Naive thymus-derived CD8-positive, alpha-beta T cell (primary cell): ENCODE data around the gene MRPL40. TPM values are rescaled to one million over a fixed set of nuclear protein-coding genes. Genes with fewer than 3 reads are reported as not detected.

Experiments used
- ATAC-seq, 2 donors: fragments of 150-1000 bp; cut with Tn5 transposase in 1 of 2; sonication (Bioruptor Pico), chemical (Tn5 transposase) in 1 of 2; 1 replicate in 1 of 2; 2 replicates in 1 of 2; pipeline ENCODE4 v1.10.0; 2021; ENCODE audit warnings: mild to moderate bottlenecking in 2 of 2, moderate library complexity in 2 of 2
- POLR2A ChIA-PET: fragments of 350-600 bp; sonication (Branson Sonifier 250); formaldehyde crosslinking; loops from one replicate; lab custom pipeline; 2021; ENCODE audit warnings: antibody characterized with exemption; lab: Charles Lee
- DNase-seq, 10 donors: peaks; one replicate each; pipeline versions ENCODE4 v3.0.0 to v3.0.0-alpha.2; 2020 to 2022
- H3K27ac Mint-ChIP-seq, 10 donors: one replicate each; pipeline ENCODE4 v1.8.0; 2020 to 2022; ENCODE audit warnings: mild to moderate bottlenecking in 10 of 10, mixed read lengths in 10 of 10, moderate library complexity in 4 of 10, inconsistent platforms in 1 of 10
- H3K27me3 Mint-ChIP-seq, 5 donors: one replicate each; pipeline ENCODE4 v1.8.0; 2021 to 2022; ENCODE audit warnings: mixed read lengths in 5 of 5
- H3K36me3 Mint-ChIP-seq, 3 donors: one replicate each; pipeline ENCODE4 v1.8.0; 2020 to 2022; ENCODE audit warnings: mixed read lengths in 3 of 3, mild to moderate bottlenecking in 2 of 3, inconsistent platforms in 1 of 3
- H3K4me1 Mint-ChIP-seq, 4 donors: one replicate each; pipeline ENCODE4 v1.8.0; 2021 to 2022; ENCODE audit warnings: mixed read lengths in 4 of 4
- H3K4me3 Mint-ChIP-seq, 10 donors: one replicate each; pipeline ENCODE4 v1.8.0; 2020 to 2022; ENCODE audit warnings: mild to moderate bottlenecking in 10 of 10, mixed read lengths in 10 of 10, moderate library complexity in 6 of 10, inconsistent platforms in 1 of 10
- H3K9me3 Mint-ChIP-seq, 9 donors: one replicate each; pipeline ENCODE4 v1.8.0; 2020 to 2022; ENCODE audit warnings: mixed read lengths in 9 of 9, mild to moderate bottlenecking in 3 of 9, inconsistent platforms in 1 of 9, moderate library complexity in 1 of 9
- polyA plus RNA-seq, 3 donors: library from polyadenylated mRNA; unstranded; fragments of 300-500 nt; fragmentation: Illumina TruSeq; gene quantifications; one replicate each; pipeline ENCODE4 v1.2.3, GENCODE V29; 2021
- total RNA-seq, 8 experiments: library from RNA in 2 of 8; stranded (reverse) in 2 of 8; gene quantifications; one replicate each; pipeline ENCODE4 v1.2.3 and lab custom pipeline; 2021 to 2026

Gene MRPL40
- total and polyA plus RNA-seq, 5 experiments from 2014 or later, result 20.8 to 80.5 (median 69.5) TPM

- Mint-ChIP-seq H3K4me3 (no peak overlapping the region), H3K36me3 (no peaks in the 10 kb centered on the region), H3K27me3 (no peaks in the 10 kb centered on the region), H3K27ac (no peak overlapping the region), H3K9me3 (no peaks in the 10 kb centered on the region), H3K4me1 (peaks cover 11 to 18% (median 17%) of the 10 kb centered on the region in 4 donors)
- DNase-seq (no peak), ATAC-seq (no peak)
- POLR2A ChIA-PET, result no interaction called here
These were observed 50.0 kb downstream of the MRPL40 start for GRCh38 chr22:19482297-19482696.

- no peak overlapping the region for H3K4me3 Mint-ChIP-seq
These were observed 51.3 kb downstream of the MRPL40 start for GRCh38 chr22:19483481-19484244.

More at GRCh38 chr22:19483481-19484244, 51.3 kb downstream of the MRPL40 start:
- H3K4me1 Mint-ChIP-seq, result peaks cover 4 to 8% (median 7%) of the 10 kb centered on the region in 4 donors
- no peaks in the 10 kb centered on the region for H3K27me3 Mint-ChIP-seq
- peak overlapping the region in 1 of 10 donors; percentile 35 for H3K27ac Mint-ChIP-seq
- H3K36me3 Mint-ChIP-seq, result no peaks in the 10 kb centered on the region
- ATAC-seq (no peak), DNase-seq (no peak)
- POLR2A ChIA-PET, result no interaction called here
- H3K9me3 Mint-ChIP-seq, result no peaks in the 10 kb centered on the region

Other genes with a start within 250 kb of the MRPL40 start
- gene CLTCL1, start 140.8 kb upstream of the MRPL40 start, total RNA-seq, result 1 to 10 TPM; 1.4 to 2.3 TPM
- under 1 TPM; 0.07 to 0.61 (median 0.49) TPM for gene CLTCL1, start 140.8 kb upstream of the MRPL40 start, polyA plus RNA-seq
- gene HIRA, start 812 bp upstream of the MRPL40 start, total RNA-seq, result 10 to 100 TPM; 24.1 to 25.0 TPM
- 1 to 10 TPM; 1.5 to 6.2 (median 6.2) TPM for gene HIRA, start 812 bp upstream of the MRPL40 start, polyA plus RNA-seq
- 10 to 100 TPM; 44.2 to 45.1 TPM for gene C22orf39, start 15.2 kb downstream of the MRPL40 start, total RNA-seq
- 10 to 100 TPM; 51.9 to 58.7 (median 58.0) TPM for gene C22orf39, start 15.2 kb downstream of the MRPL40 start, polyA plus RNA-seq
- 10 to 100 TPM; 50.2 to 59.1 TPM for gene UFD1, start 46.6 kb downstream of the MRPL40 start, total RNA-seq
- 10 to 100 TPM; 73.1 to 80.9 (median 78.0) TPM for gene UFD1, start 46.6 kb downstream of the MRPL40 start, polyA plus RNA-seq
- gene CDC45, start 47.4 kb downstream of the MRPL40 start, total RNA-seq, result 1 to 10 TPM in 1 of 2 experiments, under 1 TPM in 1; 0.69 to 1.8 TPM
- gene CDC45, start 47.4 kb downstream of the MRPL40 start, polyA plus RNA-seq, result 1 to 10 TPM in 2 of 3 donors, not detected in 1; 1.2 to 2.7 TPM
- not detected for gene CLDN5, start 91.9 kb downstream of the MRPL40 start, total RNA-seq
- gene CLDN5, start 91.9 kb downstream of the MRPL40 start, polyA plus RNA-seq, result under 1 TPM in 2 of 3 donors, not detected in 1; 0.11 to 0.22 TPM